H1 (cell line): ENCODE results near the gene TMEM165. TPM values are rescaled to one million over a fixed set of nuclear protein-coding genes. Genes with fewer than 3 reads are reported as not detected.

Experiments used
- CBX8 ChIP-seq: fragments of 300-800, 300-1000 bp; sonication (generic); IDR thresholded peaks from 2 replicates; pipeline ENCODE4 v1.7.1; 2016; ENCODE audit warnings: low read depth, low read length, borderline replicate concordance
- KDM1A ChIP-seq: fragments of 200-600, 300-600 bp; sonication (generic); IDR thresholded peaks from 2 replicates; pipeline ENCODE4 v1.7.1; 2016; ENCODE audit warnings: mild to moderate bottlenecking, low read length, borderline replicate concordance
- KDM5A ChIP-seq: fragments of 200-600 bp; IDR thresholded peaks from 2 replicates; pipeline ENCODE4 v1.7.1; 2012; ENCODE audit warnings: mild to moderate bottlenecking, low read length, inconsistent platforms, mixed read lengths
- TCF12 ChIP-seq: IDR thresholded peaks from 2 replicates; pipeline ENCODE4 v1.6.1; 2011; ENCODE audit warnings: low read depth, mild to moderate bottlenecking, low read length
- polyA plus RNA-seq, 7 experiments: library from polyadenylated mRNA; depleted of rRNA in 3 of 7; stranded (reverse) in 5 of 7; unstranded in 2 of 7; fragments of >200 nt in 5 of 7; fragments of 200-250 nt in 2 of 7; gene quantifications; 1 replicate in 5 of 7; 2 replicates in 1 of 7; 4 replicates in 1 of 7; pipeline versions ENCODE4 v1.2.1 to v1.2.3, GENCODE V29; 2011 to 2013; ENCODE audit warnings: missing spikeins in 2 of 7, mixed read lengths in 2 of 7
- total RNA-seq: library from RNA; stranded (reverse); fragmentation: NEBNext Ultra II Directional; extraction: Animal tissue kit (Norgen Biotek cat#: 25700); gene quantifications from 2 replicates; pipeline ENCODE4 v1.2.1, GENCODE V29; 2021

Gene TMEM165
- total and polyA plus RNA-seq, 2 of the 8 experiments (the other 6 are each of a cell fraction or from before 2014, with no cell fraction given): 85.5 to 125 TPM

DNA sequence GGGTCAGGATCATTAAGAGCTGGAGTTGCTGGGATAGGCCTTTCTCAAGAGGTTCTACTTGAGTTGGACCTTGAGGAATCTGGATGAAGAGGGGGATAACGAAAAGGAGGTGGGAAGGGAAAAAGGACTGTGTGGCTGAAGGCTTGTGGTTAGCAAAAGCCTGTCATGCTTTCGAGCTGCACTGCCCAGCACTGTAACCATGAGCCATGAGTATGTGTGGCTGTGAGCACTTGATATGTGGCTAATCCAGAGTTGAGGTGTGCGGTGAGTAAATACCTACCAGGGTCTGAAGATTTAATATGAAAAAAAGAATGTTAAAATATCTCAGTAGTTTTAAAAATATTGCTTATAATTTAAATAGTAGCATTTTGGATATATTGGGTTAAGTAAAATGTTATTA, 11.4 kb downstream of the TMEM165 start (continued):
- TF ChIP-seq KDM1A: no peak
- TF ChIP-seq KDM5A: no peak
- TF ChIP-seq CBX8: no peak
- TF ChIP-seq TCF12: no peak
- TF ChIP-seq, all 59 proteins: peak for 0
